ENCODE measurements around the gene JAG2. TPM values are rescaled to one million over a fixed set of nuclear protein-coding genes. Genes with fewer than 3 reads are reported as not detected.

Gene JAG2
- total RNA-seq, 4 donors from 2014 or later, result 7.5 to 33.0 (median 11.2) TPM

DNA sequence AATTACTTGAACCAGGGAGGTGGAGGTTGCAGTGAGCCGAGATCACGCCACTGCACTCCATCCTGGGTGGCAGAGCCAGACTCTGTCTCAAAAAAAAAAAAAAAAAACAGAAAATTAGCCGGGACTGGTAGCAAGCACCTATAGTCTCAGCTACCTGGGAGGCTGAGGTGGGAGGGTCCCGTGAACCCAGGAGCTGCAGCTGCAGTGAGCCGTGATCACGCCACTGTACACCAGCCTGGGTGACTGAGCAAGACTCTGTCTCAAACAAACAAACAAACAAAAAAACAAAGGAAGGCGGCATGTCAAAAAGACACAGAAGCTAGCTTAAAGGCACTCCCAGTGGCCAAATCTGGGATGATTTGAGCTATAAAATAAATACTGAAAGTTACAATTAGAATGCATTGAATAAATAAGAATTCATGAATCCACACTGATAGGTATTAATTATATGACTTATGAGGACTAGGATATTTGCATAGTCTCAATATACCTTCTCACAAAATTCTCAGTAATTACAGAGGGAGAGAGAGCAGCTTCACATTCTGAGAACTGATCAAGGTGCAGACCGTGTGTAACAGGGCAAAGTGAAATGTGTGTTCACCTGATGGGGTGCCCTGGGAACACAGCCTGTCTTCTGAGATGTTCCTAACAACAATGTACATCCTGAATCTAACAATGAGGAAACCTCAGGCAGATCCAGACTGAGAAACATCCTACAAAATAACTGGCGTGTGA lies 60.6 kb downstream of the JAG2 start:
- H3K36me3 ChIP-seq, result no peaks in the 10 kb centered on the region
- no peak overlapping the region for H3K27ac ChIP-seq
- TF ChIP-seq POLR2A (IDR thresholded peaks at IDR 0.05), result no peak
- TF ChIP-seq, protein P1, sequence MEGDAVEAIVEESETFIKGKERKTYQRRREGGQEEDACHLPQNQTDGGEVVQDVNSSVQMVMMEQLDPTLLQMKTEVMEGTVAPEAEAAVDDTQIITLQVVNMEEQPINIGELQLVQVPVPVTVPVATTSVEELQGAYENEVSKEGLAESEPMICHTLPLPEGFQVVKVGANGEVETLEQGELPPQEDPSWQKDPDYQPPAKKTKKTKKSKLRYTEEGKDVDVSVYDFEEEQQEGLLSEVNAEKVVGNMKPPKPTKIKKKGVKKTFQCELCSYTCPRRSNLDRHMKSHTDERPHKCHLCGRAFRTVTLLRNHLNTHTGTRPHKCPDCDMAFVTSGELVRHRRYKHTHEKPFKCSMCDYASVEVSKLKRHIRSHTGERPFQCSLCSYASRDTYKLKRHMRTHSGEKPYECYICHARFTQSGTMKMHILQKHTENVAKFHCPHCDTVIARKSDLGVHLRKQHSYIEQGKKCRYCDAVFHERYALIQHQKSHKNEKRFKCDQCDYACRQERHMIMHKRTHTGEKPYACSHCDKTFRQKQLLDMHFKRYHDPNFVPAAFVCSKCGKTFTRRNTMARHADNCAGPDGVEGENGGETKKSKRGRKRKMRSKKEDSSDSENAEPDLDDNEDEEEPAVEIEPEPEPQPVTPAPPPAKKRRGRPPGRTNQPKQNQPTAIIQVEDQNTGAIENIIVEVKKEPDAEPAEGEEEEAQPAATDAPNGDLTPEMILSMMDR (IDR thresholded peaks at IDR 0.05), result no peak
- H3K4me3 ChIP-seq, result no peak overlapping the region
- H3K4me1 ChIP-seq, result no peaks in the 10 kb centered on the region
- no peaks in the 10 kb centered on the region for H3K27me3 ChIP-seq
- no peaks in the 10 kb centered on the region for H3K9me3 ChIP-seq
- peak in 1 of 3 donors; percentile 21 for DNase-seq

DNA sequence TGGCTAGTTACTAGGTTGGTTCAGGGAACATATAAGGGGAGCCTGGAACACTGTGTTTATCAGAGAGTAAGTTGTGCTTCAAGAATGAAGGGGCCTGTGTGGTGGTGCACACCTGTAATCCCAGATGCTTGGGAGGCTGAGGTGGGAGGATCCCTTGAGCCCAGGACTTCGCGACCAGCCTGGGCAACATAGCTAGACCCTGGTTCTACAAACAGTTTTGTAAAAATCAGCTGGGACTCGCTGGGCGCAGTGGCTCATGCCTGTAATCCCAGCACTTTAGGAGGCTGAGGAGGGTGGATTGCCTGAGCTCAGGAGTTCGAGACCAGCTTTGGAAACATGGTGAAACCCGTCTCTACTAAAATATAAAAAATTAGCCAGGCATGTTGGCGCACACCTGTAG lies 61.2 kb downstream of the JAG2 start:
- Histone ChIP-seq H3K9me3 (no peaks in the 10 kb centered on the region), H3K36me3 (no peaks in the 10 kb centered on the region), H3K27me3 (no peaks in the 10 kb centered on the region), H3K27ac (no peak overlapping the region), H3K4me3 (no peak overlapping the region), H3K4me1 (no peaks in the 10 kb centered on the region)
- TF ChIP-seq POLR2A (IDR thresholded peaks at IDR 0.05), result no peak
- TF ChIP-seq, protein P1 (IDR thresholded peaks at IDR 0.05), result no peak
- DNase-seq, result peak in 1 of 3 donors; percentile 10

DNA sequence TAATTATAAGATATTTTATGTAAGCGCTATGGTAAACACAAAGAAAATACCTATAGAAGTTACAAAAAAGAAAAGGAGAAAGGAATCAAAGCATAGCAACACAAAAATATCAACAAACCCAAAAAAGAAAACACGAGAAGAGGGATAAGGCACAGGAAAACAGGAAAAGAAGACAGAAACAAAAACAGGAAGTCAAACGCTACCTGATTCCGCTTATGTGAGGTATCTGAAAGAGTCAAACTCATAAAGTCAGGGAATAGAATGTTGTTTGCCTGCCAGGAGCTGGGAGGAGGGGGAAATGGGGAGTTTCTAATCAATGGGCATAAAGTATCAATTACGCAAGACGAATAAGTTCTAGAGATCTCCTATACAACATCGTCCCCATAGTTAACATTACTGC lies 63.4 kb downstream of the JAG2 start:
- no peaks in the 10 kb centered on the region for H3K9me3 ChIP-seq
- no peaks in the 10 kb centered on the region for H3K4me1 ChIP-seq
- no peaks in the 10 kb centered on the region for H3K27me3 ChIP-seq
- TF ChIP-seq, protein P1 (IDR thresholded peaks at IDR 0.05), result no peak
- no peak for TF ChIP-seq POLR2A (IDR thresholded peaks at IDR 0.05)
- no peak overlapping the region for H3K27ac ChIP-seq
- no peaks in the 10 kb centered on the region for H3K36me3 ChIP-seq
- H3K4me3 ChIP-seq, result no peak overlapping the region
- no peak for DNase-seq

DNA sequence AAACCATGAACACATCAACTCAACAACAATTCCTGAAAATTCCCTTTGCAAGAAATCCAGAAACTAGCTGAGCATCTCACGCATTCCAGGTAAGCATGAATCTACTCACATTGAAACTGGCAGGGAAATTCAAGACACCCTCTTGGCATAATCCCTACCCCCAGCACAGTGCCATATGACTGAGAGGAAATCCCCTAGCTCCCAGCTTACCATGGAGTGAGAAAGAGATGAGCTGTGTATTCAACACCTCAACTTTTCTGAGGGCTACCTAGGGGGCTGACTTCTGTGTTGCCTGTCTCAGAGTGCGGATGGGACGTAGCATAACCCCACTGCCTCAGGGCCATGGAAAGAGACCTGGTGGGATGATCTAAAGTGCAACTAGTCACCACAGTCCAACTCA lies 65.7 kb downstream of the JAG2 start:
- no peak overlapping the region for H3K27ac ChIP-seq
- DNase-seq, result peak in 1 of 3 donors; percentile 23
- peaks cover 0 to 5% (median 0%) of the 10 kb centered on the region in 4 donors for H3K9me3 ChIP-seq
- no peaks in the 10 kb centered on the region for H3K4me1 ChIP-seq
- no peak overlapping the region for H3K4me3 ChIP-seq
- H3K27me3 ChIP-seq, result no peaks in the 10 kb centered on the region
- no peak for TF ChIP-seq POLR2A (IDR thresholded peaks at IDR 0.05)
- TF ChIP-seq, protein P1 (IDR thresholded peaks at IDR 0.05), result no peak
- no peaks in the 10 kb centered on the region for H3K36me3 ChIP-seq

DNA sequence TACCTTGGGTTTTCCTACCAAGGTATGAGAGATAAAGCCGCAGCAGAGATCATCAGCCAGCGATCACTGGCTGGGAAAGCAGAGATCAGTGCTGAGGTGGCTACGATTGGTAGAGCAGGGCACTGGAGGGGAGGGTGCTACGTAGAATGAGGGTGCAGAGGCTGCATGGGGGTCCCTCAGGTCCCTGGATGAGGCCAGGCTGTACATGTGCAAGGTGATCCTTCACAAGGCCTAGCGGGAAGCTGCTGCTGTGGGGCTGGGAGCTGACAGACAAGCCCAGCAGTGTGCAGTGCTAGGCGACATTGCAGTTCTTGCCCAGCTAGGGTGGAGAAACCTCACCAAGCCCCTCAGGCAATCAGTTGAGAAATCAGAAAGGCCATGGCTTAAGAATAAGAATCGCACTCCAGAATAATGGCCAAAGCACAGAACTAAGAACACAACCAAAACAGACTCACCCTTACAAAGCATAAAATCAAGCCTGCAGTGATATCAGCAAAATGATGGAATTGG lies 66.2 kb downstream of the JAG2 start:
- Histone ChIP-seq H3K27me3 (no peaks in the 10 kb centered on the region), H3K4me1 (no peaks in the 10 kb centered on the region), H3K36me3 (no peaks in the 10 kb centered on the region), H3K9me3 (peaks cover 0 to 5% (median 0%) of the 10 kb centered on the region in 4 donors), H3K4me3 (no peak overlapping the region), H3K27ac (no peak overlapping the region)
- DNase-seq, result peak in 1 of 3 donors; percentile 37
- TF ChIP-seq, protein P1 (IDR thresholded peaks at IDR 0.05), result no peak
- TF ChIP-seq POLR2A (IDR thresholded peaks at IDR 0.05), result no peak
